KMS-11 (cell line): ENCODE data around the gene SIGLEC12.

Experiments
- H2AFZ ChIP-seq: fragments of 200-600 bp; sonication (generic); 2 replicates; pipeline ENCODE4 v1.6.1; 2016; ENCODE audit warnings: antibody characterized with exemption, mixed run types, low read depth
- H3K27ac ChIP-seq: fragments of 200-600 bp; sonication (generic); 2 replicates; pipeline ENCODE4 v1.6.1; 2016; ENCODE audit warnings: mild to moderate bottlenecking, mixed run types
- H3K27me3 ChIP-seq: fragments of 200-600 bp; sonication (generic); 2 replicates; pipeline ENCODE4 v1.6.1; 2017; ENCODE audit warnings: mild to moderate bottlenecking, low read depth, mixed run types, moderate library complexity; ENCODE audit not compliant: insufficient read depth
- H3K36me3 ChIP-seq: fragments of 200-600 bp; sonication (generic); 2 replicates; pipeline ENCODE4 v1.6.1; 2017; ENCODE audit warnings: mild to moderate bottlenecking, mixed run types; ENCODE audit not compliant: insufficient read depth
- H3K4me1 ChIP-seq: fragments of 200-600 bp; sonication (generic); 2 replicates; pipeline ENCODE4 v1.6.1; 2016; ENCODE audit warnings: mild to moderate bottlenecking, low read depth, mixed run types; ENCODE audit not compliant: poor library complexity, severe bottlenecking
- H3K4me2 ChIP-seq: fragments of 200-600 bp; sonication (generic); 2 replicates; pipeline ENCODE4 v1.7.0; 2016; ENCODE audit warnings: mild to moderate bottlenecking, mixed run types
- H3K4me3 ChIP-seq: fragments of 200-600 bp; sonication (generic); IDR thresholded peaks from 2 replicates; pipeline ENCODE4 v1.6.1; 2017; ENCODE audit warnings: low read depth, low read length, mixed read lengths; ENCODE audit not compliant: insufficient read depth
- H3K79me2 ChIP-seq: fragments of 200-600 bp; sonication (generic); 2 replicates; pipeline ENCODE4 v1.6.1; 2016; ENCODE audit warnings: low read depth, mixed run types; ENCODE audit not compliant: insufficient read depth
- H3K9ac ChIP-seq: fragments of 200-600 bp; sonication (generic); 2 replicates; pipeline ENCODE4 v1.6.1; 2016; ENCODE audit warnings: mild to moderate bottlenecking, mixed run types
- H4K20me1 ChIP-seq: fragments of 200-600 bp; sonication (generic); 2 replicates; pipeline ENCODE4 v1.6.1; 2016; ENCODE audit warnings: mild to moderate bottlenecking, mixed run types; ENCODE audit not compliant: insufficient read depth
- CTCF ChIP-seq: fragments of 200-600 bp; sonication (generic); conservative IDR thresholded peaks from 2 replicates; pipeline ENCODE4 v1.6.1; 2017; ENCODE audit warnings: low read depth, mild to moderate bottlenecking, antibody characterized with exemption, low read length, moderate library complexity, mixed read lengths

The SIGLEC12 gene

GRCh38 chr19:51477344-51477743 lies 24.3 kb downstream of the SIGLEC12 start:
- Histone ChIP-seq H3K27ac (no peak overlapping the region), H3K79me2 (no peaks in the 10 kb centered on the region), H3K36me3 (no peaks in the 10 kb centered on the region), H3K4me3 (no peak overlapping the region), H3K4me2 (no peak overlapping the region), H2AFZ (no peak overlapping the region), H3K27me3 (no peaks in the 10 kb centered on the region; the same call in 1 of the 2 replicates), H3K4me1 (no peaks in the 10 kb centered on the region), H3K9ac (no peak overlapping the region), H4K20me1 (no peaks in the 10 kb centered on the region)
- no peak for TF ChIP-seq CTCF

GRCh38 chr19:51476164-51476563 lies 25.4 kb downstream of the SIGLEC12 start:
- no peaks in the 10 kb centered on the region for H3K4me1 ChIP-seq
- H3K4me3 ChIP-seq: no peak overlapping the region
- no peak overlapping the region for H3K27ac ChIP-seq
- H3K79me2 ChIP-seq: no peaks in the 10 kb centered on the region
- no peak overlapping the region for H2AFZ ChIP-seq
- H3K9ac ChIP-seq: no peak overlapping the region
- H3K36me3 ChIP-seq: no peaks in the 10 kb centered on the region
- no peaks in the 10 kb centered on the region for H4K20me1 ChIP-seq
- no peak for TF ChIP-seq CTCF
- no peak overlapping the region for H3K4me2 ChIP-seq
- no peaks in the 10 kb centered on the region; the same call in 1 of the 2 replicates for H3K27me3 ChIP-seq

- no peaks in the 10 kb centered on the region; the same call in 1 of the 2 replicates for H3K27me3 ChIP-seq
- H3K27ac ChIP-seq: no peak overlapping the region
- no peaks in the 10 kb centered on the region for H3K79me2 ChIP-seq
- no peaks in the 10 kb centered on the region for H4K20me1 ChIP-seq
- H3K9ac ChIP-seq: no peak overlapping the region
- H3K4me3 ChIP-seq: no peak overlapping the region
- H3K4me2 ChIP-seq: no peak overlapping the region
- H2AFZ ChIP-seq: no peak overlapping the region
- TF ChIP-seq CTCF: peak; percentile 66
- no peaks in the 10 kb centered on the region for H3K36me3 ChIP-seq
- no peaks in the 10 kb centered on the region for H3K4me1 ChIP-seq
Observed at GRCh38 chr19:51473009-51473707, 28.4 kb downstream of the SIGLEC12 start.

- H3K4me2 ChIP-seq: no peak overlapping the region
- no peak overlapping the region for H3K9ac ChIP-seq
- no peak for TF ChIP-seq CTCF
- no peak overlapping the region for H2AFZ ChIP-seq
- no peak overlapping the region for H3K4me3 ChIP-seq
- no peaks in the 10 kb centered on the region for H3K36me3 ChIP-seq
- no peaks in the 10 kb centered on the region for H3K79me2 ChIP-seq
- H4K20me1 ChIP-seq: no peaks in the 10 kb centered on the region
- no peaks in the 10 kb centered on the region for H3K4me1 ChIP-seq
- H3K27ac ChIP-seq: no peak overlapping the region
- H3K27me3 ChIP-seq: no peaks in the 10 kb centered on the region; the same call in 1 of the 2 replicates
Observed at GRCh38 chr19:51472607-51473006, 29.0 kb downstream of the SIGLEC12 start.
